Loucy (cell line): ENCODE data around the gene VPREB3.

Experiments
- H2AFZ ChIP-seq: fragments of 200-600 bp; sonication (generic); 2 replicates; pipeline ENCODE4 v1.6.0; 2016; ENCODE audit warnings: antibody characterized with exemption, mild to moderate bottlenecking, low read length, moderate library complexity
- H3F3A ChIP-seq: fragments of 200-600 bp; 2 replicates; pipeline ENCODE4 v1.6.0; 2016; ENCODE audit warnings: antibody characterized with exemption, low read depth, mild to moderate bottlenecking
- H3K27me3 ChIP-seq: fragments of 200-600 bp; sonication (generic); 2 replicates; pipeline ENCODE4 v1.6.1; 2014; ENCODE audit warnings: low read length, mild to moderate bottlenecking; ENCODE audit not compliant: insufficient read depth, poor library complexity, severe bottlenecking
- H3K36me3 ChIP-seq: fragments of 200-600 bp; sonication (generic); 2 replicates; pipeline ENCODE4 v1.6.1; 2016; ENCODE audit warnings: low read length; ENCODE audit not compliant: insufficient read depth
- H3K4me1 ChIP-seq: fragments of 200-600 bp; sonication (generic); 2 replicates; pipeline ENCODE4 v1.5.1; 2014; ENCODE audit warnings: low read length, mild to moderate bottlenecking; ENCODE audit not compliant: insufficient read depth, poor library complexity, severe bottlenecking
- H3K4me2 ChIP-seq: fragments of 200-600 bp; sonication (generic); 2 replicates; pipeline ENCODE4 v1.6.0; 2014; ENCODE audit warnings: antibody characterized with exemption, low read length, low read depth, mild to moderate bottlenecking; ENCODE audit not compliant: poor library complexity, severe bottlenecking
- H3K4me3 ChIP-seq: fragments of 200-600 bp; sonication (generic); 2 replicates; pipeline ENCODE4 v1.5.1; 2014; ENCODE audit warnings: low read length, mild to moderate bottlenecking, mixed read lengths; ENCODE audit not compliant: poor library complexity, severe bottlenecking
- H3K79me2 ChIP-seq: fragments of 200-600 bp; sonication (generic); 2 replicates; pipeline ENCODE4 v1.6.1; 2014; ENCODE audit warnings: low read length; ENCODE audit not compliant: insufficient read depth
- H3K9ac ChIP-seq: fragments of 200-600 bp; sonication (generic); 2 replicates; pipeline ENCODE4 v1.6.0; 2014; ENCODE audit warnings: mild to moderate bottlenecking, low read depth, low read length, moderate library complexity; ENCODE audit not compliant: poor library complexity, severe bottlenecking
- H3K9me2 ChIP-seq: fragments of 200-600 bp; sonication (generic); replicated peaks from 2 replicates; pipeline ENCODE4 v1.6.1; 2016; ENCODE audit warnings: low read depth, low read length, mixed read lengths
- H3K9me3 ChIP-seq: fragments of 200-600 bp; sonication (generic); 2 replicates; pipeline ENCODE4 v1.6.1; 2014; ENCODE audit warnings: mild to moderate bottlenecking, antibody characterized with exemption, low read length, low read depth; ENCODE audit not compliant: insufficient read depth
- H4K20me1 ChIP-seq: fragments of 200-600 bp; sonication (generic); 2 replicates; pipeline ENCODE4 v1.6.0; 2014; ENCODE audit warnings: antibody characterized with exemption, low read length, mild to moderate bottlenecking; ENCODE audit not compliant: insufficient read depth, poor library complexity, severe bottlenecking
- CTCF ChIP-seq: fragments of 200-600 bp; sonication (generic); conservative IDR thresholded peaks from 2 replicates; pipeline ENCODE4 v1.5.1; 2014; ENCODE audit warnings: mild to moderate bottlenecking, antibody characterized with exemption, low read length
- EZH2phosphoT487 ChIP-seq: fragments of 200-600 bp; IDR thresholded peaks from 2 replicates; pipeline ENCODE4 v1.6.1; 2018; ENCODE audit warnings: antibody characterized with exemption, mild to moderate bottlenecking, moderate library complexity, borderline replicate concordance

VPREB3 gene

GRCh38 chr22:23784215-23784732, 30.0 kb upstream of the VPREB3 start:
- Histone ChIP-seq H3K9me2 (no peaks in the 10 kb centered on the region), H3K27me3 (no peaks in the 10 kb centered on the region), H2AFZ (no peak overlapping the region), H3F3A (no peaks in the 10 kb centered on the region), H3K4me3 (no peak overlapping the region), H3K36me3 (no peaks in the 10 kb centered on the region), H3K9ac (no peak overlapping the region), H4K20me1 (peaks cover 20% of the 10 kb centered on the region), H3K79me2 (peaks cover 20% of the 10 kb centered on the region), H3K9me3 (no peaks in the 10 kb centered on the region), H3K4me1 (peaks cover 25% of the 10 kb centered on the region), H3K4me2 (no peak overlapping the region)
- TF ChIP-seq EZH2phosphoT487 (no peak), CTCF (no peak)

GRCh38 chr22:23783265-23784150, 29.3 kb upstream of the VPREB3 start:
- Histone ChIP-seq H3K79me2 (peaks cover 13% of the 10 kb centered on the region), H3K9ac (no peak overlapping the region), H3K4me3 (no peak overlapping the region), H3K36me3 (no peaks in the 10 kb centered on the region), H4K20me1 (peaks cover 12% of the 10 kb centered on the region), H3K9me3 (no peaks in the 10 kb centered on the region), H3K4me2 (no peak overlapping the region), H3K4me1 (peaks cover 18% of the 10 kb centered on the region), H3K9me2 (no peaks in the 10 kb centered on the region), H3F3A (no peaks in the 10 kb centered on the region), H3K27me3 (no peaks in the 10 kb centered on the region), H2AFZ (no peak overlapping the region)
- TF ChIP-seq EZH2phosphoT487 (no peak), CTCF (no peak)

GRCh38 chr22:23782703-23783102, 28.5 kb upstream of the VPREB3 start:
- Histone ChIP-seq H3K9ac (no peak overlapping the region), H3K36me3 (no peaks in the 10 kb centered on the region), H4K20me1 (peaks cover 4% of the 10 kb centered on the region), H3K4me2 (no peak overlapping the region), H3K27me3 (no peaks in the 10 kb centered on the region), H3K9me3 (no peaks in the 10 kb centered on the region), H3K4me1 (peaks cover 10% of the 10 kb centered on the region), H2AFZ (no peak overlapping the region), H3K4me3 (no peak overlapping the region), H3K9me2 (no peaks in the 10 kb centered on the region), H3K79me2 (peaks cover 5% of the 10 kb centered on the region), H3F3A (no peaks in the 10 kb centered on the region)
- TF ChIP-seq CTCF (no peak), EZH2phosphoT487 (no peak)
